ENCODE measurements around the gene ACAP2.
A peak's percentile ranks its signal among the peaks of the same experiment; 100 is the strongest.

ACAP2 gene

DNA sequence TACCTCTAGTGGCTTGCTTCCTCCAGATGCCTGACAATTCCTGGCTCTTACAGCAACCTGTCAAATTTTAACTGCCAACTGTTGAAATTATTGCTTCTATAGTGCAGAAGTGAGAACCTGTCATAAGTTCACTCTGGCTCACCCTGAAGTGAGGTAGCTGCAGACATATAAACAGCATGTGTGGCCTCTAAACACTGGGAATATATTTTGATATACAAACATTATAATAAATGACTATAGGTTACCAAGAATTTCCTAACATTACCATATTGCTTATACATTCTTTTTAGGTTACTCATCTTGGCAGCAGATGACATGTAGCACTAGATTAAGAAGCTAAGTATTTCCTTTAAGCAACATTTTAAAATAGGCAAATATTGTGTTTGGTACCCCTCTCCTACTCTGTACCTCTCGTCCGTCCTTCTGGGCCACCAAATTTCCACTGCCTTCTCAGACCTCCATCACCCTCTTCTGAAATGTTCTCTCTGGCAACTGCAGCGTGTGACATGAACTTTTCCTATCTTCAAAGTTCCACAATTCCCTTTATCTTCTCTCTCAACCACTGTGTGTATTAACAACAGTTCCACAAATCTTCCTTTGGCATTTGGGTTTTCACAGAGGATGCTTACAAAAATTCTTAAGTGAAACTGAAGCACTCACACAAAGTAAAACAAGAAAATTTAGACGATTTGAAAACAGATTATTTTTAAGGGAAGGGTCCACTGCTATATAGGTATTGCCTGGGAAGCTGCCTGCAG lies 156.5 kb downstream of the ACAP2 start:
- DNase-seq (ENCODE audit: low read depth in 2 of 2), result no peak

DNA sequence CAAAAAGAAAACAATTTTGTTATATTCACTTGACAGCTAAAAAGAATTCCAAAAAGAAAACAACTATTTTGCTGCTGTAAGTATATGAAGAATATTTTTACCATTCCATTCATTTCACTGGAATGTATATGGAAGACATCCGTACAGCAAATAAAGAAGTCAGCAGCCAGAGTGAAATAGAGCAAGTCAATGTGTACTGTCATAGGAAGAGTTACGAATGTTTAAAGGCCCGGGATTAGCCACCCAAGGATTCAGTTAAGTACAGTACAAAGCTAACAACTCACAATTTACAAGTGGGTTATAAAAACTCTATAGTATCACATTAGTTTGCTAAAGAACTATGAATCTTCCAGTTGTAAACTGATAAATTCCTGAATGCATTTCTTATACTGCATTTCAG lies 157.4 kb downstream of the ACAP2 start:
- no peak for DNase-seq (ENCODE audit: low read depth in 2 of 2)

- DNase-seq (ENCODE audit: low read depth in 2 of 2), result no peak
Measured at GRCh38 chr3:195284842-195285241, 158.0 kb downstream of the ACAP2 start.

DNA sequence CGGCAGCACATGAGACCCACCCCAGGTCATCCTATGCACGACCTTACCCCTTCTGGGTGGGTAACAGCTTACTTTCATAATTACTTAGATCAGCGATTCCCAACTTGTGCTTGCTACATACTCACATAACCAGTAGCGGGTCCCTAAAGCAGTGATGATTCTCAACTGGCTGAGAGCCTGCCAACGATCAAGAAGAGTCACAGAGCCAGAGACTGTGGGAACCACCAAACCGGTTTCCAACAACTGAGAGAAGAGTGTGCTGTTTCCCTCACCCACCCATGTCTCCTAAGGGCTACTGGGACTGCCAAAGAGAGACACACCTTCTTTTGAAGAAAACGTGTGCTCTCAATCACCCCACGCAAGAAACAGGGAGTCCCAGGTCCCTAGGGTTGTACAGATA lies 159.9 kb downstream of the ACAP2 start:
- no peak for DNase-seq (ENCODE audit: low read depth in 2 of 2)

GRCh38 chr3:195274259-195274966 lies 168.4 kb downstream of the ACAP2 start:
- no peak for DNase-seq (ENCODE audit: low read depth in 2 of 2)

- DNase-seq (ENCODE audit: low read depth in 2 of 2), result peak; percentile 75 to 87
Measured at GRCh38 chr3:195271410-195272243, 171.2 kb downstream of the ACAP2 start.

- DNase-seq (ENCODE audit: low read depth in 2 of 2), result peak; percentile 60 to 84
Measured at GRCh38 chr3:195270817-195271409, 171.9 kb downstream of the ACAP2 start, which contains the start of gene XXYLT1. XXYLT1 (minus strand) TSS chr3:195271159; CDS start chr3:195271058, 101 bp downstream.

DNA sequence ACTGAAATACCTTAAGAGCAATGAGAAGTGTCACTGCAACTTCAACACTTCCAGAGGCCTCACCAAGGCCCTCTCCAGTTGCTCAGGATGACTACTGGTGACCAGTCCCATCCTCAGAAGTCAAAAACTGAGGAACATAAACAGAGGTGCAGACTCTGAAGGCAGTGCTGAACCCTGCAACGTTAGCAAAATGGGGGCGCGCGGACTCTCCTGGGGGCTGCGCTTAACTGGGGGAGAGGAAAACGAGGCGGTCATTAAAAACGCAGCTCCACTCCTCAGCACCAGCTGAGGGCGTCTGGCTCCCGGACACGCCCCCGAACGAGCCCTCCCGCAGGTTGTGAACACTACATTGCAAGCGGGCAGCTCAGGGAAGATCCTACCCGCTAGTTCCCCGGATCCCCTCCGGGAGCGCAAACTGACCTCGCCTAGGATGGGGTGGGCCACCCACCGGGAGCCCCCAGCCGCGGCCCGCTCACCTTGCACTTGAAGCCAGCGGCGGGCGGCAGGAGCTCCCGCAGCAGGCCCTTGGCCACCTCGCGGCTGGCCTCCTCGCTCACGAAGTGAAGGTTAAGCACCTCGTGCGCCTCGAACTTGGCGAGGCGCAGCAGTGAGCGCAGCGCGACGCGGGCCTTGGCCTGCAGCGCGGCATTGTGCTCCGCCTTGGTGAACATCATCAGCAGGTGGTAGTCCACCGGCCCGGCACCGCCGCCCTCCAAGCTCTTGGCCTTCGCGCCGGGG lies 172.6 kb downstream of the ACAP2 start:
- no peak for DNase-seq (ENCODE audit: low read depth in 2 of 2)

- no peak for DNase-seq (ENCODE audit: low read depth in 2 of 2)
Measured at GRCh38 chr3:195269375-195270078, 173.3 kb downstream of the ACAP2 start.

DNA sequence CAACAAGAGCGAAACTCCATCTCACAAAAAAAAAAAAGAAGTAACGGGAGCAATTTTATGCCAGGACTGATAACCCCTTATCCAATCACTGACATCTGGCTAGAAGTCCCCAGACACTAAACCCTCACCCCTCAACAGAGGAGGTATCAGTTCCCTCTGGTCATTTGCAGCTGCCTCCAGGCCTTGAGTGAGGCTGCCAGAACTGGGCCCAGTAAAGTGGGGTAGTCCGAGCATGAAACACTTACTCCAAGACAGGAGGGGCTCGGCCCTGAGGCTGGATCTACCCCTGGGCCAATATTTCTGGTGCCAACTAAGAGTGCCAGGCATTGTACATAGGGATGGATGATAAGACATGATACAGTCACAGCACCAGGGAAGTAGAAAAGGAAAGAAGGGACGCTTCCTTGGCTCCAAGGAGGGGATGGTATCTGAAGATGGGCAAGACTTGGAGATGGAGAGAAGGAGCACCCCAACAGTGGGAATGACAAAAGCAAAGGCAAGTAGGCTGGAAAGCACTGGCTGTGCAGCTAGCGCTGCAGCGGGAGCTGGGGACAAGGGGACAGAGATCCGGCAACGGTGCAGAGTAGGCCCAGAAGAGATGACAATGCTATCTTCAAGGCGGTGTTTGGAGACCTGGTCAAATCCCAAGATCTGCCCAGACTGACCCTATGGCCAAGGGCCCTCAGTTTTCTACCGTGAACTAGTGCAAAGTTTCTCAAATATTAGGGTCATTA lies 174.1 kb downstream of the ACAP2 start:
- DNase-seq (ENCODE audit: low read depth in 2 of 2), result no peak

GRCh38 chr3:195267096-195267495 lies 175.7 kb downstream of the ACAP2 start:
- no peak for DNase-seq (ENCODE audit: low read depth in 2 of 2)

DNA sequence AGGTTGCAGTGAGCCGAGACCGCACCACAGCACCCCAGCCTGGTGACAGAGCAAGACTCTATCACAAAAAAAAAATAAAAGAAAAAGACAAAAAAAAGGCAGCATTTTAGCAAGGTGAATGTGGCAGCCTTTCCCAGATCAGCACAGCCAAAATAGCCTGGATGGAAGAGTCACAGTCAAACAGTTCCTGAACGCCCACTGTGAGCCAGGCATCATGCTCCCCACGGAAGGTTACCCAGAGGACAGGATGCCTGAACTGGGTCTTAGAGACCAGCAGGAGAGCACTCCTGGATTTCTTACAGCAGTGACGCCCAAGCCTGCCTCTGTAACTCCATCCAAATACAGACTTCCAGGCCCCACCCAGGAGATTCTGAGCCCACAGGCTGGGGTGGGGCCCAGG lies 176.4 kb downstream of the ACAP2 start:
- no peak for DNase-seq (ENCODE audit: low read depth in 2 of 2)

DNA sequence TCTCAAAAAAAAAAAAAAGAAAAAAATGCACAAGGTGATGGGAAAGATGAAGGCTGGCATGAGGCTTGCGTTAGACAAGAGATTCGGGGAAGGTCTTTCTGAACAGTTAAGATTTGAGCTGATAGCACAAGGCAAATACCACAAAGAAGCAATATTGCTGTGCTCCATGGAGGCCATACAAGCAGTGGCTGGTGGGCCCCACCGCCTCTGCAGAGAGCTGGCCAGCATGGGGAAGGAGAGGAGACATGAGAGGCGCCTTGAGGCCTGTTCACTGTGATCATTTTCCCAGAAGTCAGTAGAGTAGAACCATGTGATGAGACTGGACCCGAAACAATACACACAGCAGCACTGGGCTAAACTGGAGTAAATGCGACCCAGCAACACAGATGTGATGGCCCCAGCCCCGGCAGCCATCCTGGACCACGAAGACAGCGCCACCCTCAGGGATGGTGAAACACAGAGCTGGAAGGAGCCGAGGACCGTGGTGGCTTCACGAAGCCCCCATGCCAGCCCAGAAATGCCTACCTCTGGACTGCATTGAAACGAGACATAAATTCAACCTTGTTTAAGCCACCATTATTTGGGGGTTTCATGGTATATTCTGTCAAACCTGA lies 177.3 kb downstream of the ACAP2 start:
- DNase-seq (ENCODE audit: low read depth in 2 of 2), result no peak

GRCh38 chr3:195263925-195264600 lies 178.8 kb downstream of the ACAP2 start:
- DNase-seq (ENCODE audit: low read depth in 2 of 2), result no peak

DNA sequence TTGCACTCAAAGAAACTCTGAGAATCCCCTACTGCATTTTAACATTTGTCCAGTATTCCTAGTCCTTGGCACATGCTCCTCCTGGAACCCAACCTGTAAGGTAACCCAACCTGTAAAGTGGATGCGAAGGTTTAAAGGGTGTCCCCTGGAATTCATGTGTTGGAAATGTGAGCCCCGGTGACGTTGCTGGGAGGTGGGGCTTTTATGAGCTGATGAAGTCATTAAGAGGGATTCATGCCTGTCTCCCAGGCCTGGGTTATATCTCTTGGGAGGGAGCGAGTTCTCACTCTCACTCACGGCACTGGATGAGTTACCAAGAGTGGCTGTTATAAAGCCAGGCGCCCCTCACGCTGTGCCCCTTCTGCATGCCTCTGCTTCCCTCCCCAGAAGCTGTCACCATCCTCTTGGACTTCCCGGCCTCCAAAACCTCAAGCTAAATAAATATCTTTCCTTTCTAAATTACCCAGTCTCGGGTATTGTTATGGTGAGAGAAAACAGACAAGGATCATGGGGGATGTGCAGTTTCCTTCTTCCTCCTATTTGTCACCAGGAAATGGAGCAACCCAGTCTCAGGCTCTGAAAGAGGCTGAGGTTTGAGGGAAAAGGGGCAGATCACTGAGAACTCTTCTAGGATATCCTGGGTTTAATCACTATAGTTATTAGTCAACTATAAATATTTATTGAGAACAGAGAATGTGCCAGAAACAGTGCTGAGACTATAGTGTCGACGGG lies 179.5 kb downstream of the ACAP2 start:
- no peak for DNase-seq (ENCODE audit: low read depth in 2 of 2)

DNA sequence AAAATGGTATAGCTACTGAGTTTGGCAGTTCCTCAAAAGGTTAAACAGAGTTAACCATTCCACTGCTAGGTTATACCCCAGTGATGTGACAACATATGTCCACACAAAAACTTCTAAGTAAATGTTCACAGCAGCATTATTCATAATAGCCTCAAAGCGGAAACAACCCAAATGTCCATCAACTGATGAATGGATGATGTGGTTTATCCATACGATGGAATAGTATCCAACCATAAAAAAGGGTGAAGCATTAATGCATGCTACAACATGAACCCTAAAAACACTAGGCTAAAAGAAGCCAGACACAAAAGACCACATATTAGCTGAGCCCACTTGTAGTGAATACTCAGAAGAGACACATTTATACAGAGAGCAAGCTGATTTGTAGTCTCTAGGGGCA lies 180.9 kb downstream of the ACAP2 start:
- no peak for DNase-seq (ENCODE audit: low read depth in 2 of 2)

DNA sequence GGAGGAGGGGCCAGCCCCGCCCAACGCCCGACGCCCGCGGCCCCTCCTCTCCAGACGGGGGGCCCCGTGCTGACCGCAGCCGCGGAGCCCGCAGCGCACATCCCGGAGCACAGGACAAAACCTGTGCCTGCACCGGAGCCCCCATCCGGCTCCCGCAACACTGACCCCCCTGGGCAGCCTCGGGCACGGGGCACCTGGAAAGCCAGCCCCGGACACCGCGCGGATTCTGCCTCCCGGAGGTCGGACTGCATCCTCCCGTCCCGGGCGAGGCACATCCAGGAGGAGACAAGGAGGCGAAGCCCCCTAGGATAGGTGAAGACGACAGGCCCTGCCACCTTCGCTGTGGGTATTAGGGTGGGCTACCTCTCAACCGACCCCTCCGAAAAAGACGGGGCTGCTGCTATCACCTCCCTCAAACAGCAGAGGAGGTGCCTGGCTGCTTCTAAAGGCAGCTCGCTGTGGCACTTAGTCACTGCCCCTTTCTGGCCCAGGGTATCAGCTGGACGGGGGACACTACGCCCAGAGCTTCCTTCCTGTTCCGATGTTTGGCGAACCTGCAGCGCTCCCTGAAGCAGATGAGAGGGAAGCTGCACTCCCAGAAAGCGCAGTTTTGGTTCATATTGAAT lies 182.4 kb downstream of the ACAP2 start:
- DNase-seq (ENCODE audit: low read depth in 2 of 2), result no peak
